Lung (tissue), 16 donors: ENCODE results near the gene SMYD4. TPM values are rescaled to one million over a fixed set of nuclear protein-coding genes. Genes with fewer than 3 reads are reported as not detected.

Experiments
- ATAC-seq: fragments of 200-7000 bp; cut with Tn5 transposase; one replicate; pipeline ENCODE4 v1.9.1; 2020; ENCODE audit warnings: moderate number of reproducible peaks; ENCODE audit not compliant: insufficient read depth, low FRiP score
- DNase-seq, 3 donors: peaks; one replicate each; pipeline ENCODE4 v3.0.0-alpha.2; 2013 to 2017
- H3K27ac ChIP-seq, 2 donors: one replicate each; pipeline ENCODE4 v1.5.1; 2013; ENCODE audit warnings: mild to moderate bottlenecking in 2 of 2, moderate library complexity in 2 of 2, control low read depth in 1 of 2, inconsistent platforms in 1 of 2, low read depth in 1 of 2, low read length in 1 of 2
- H3K27me3 ChIP-seq, 3 donors: one replicate each; pipeline ENCODE4 v1.5.1; 2013; ENCODE audit warnings: low read length in 2 of 3; ENCODE audit not compliant: control insufficient read depth in 3 of 3, insufficient read depth in 3 of 3
- H3K36me3 ChIP-seq, 4 donors: one replicate each; pipeline ENCODE4 v1.5.1; 2013; ENCODE audit warnings: low read length in 4 of 4, mild to moderate bottlenecking in 1 of 4, moderate library complexity in 1 of 4; ENCODE audit not compliant: control insufficient read depth in 4 of 4, insufficient read depth in 4 of 4
- H3K4me1 ChIP-seq, 5 donors: one replicate each; pipeline ENCODE4 v1.5.1; 2013; ENCODE audit warnings: low read length in 5 of 5, mild to moderate bottlenecking in 2 of 5, moderate library complexity in 1 of 5; ENCODE audit not compliant: control insufficient read depth in 5 of 5, insufficient read depth in 5 of 5
- H3K4me3 ChIP-seq: one replicate; pipeline ENCODE4 v1.5.1; 2013; ENCODE audit warnings: mild to moderate bottlenecking, control low read depth, moderate library complexity
- H3K9ac ChIP-seq, 2 donors: one replicate each; pipeline ENCODE4 v1.5.1; 2013; ENCODE audit warnings: low read length in 2 of 2, control low read depth in 1 of 2; ENCODE audit not compliant: insufficient read depth in 1 of 2
- H3K9me3 ChIP-seq, 4 donors: one replicate each; pipeline ENCODE4 v1.5.1; 2013; ENCODE audit warnings: low read length in 3 of 4, mild to moderate bottlenecking in 1 of 4, moderate library complexity in 1 of 4; ENCODE audit not compliant: control insufficient read depth in 4 of 4, insufficient read depth in 3 of 4
- CTCF ChIP-seq: IDR thresholded peaks from 2 replicates; pipeline ENCODE4 v1.5.1; 2012; ENCODE audit warnings: mild to moderate bottlenecking; ENCODE audit errors: control extremely low read depth, extremely low read depth
- whole genome bisulfite sequencing, 2 donors: extraction: QIAGEN DNeasy Blood & Tissue Kit; methylation state at CpG; one replicate each; pipeline ENCODE4 v1.1.7; 2013; 5-methylcytosine and 5-hydroxymethylcytosine counted together
- long read RNA-seq, 5 donors: transcript quantifications; one replicate each; lab custom pipeline, GENCODE V29; 2026
- polyA plus RNA-seq, 2 donors: library from polyadenylated mRNA; stranded (reverse); fragments of 200-250 nt; gene quantifications; one replicate each; pipeline ENCODE4 v1.2.1, GENCODE V29; 2013
- total RNA-seq, 2 donors: library from RNA; depleted of rRNA in 1 of 2; stranded (reverse); fragments of >200 nt in 1 of 2; gene quantifications; one replicate each; pipeline ENCODE4 v1.2.1, GENCODE V29; 2014 to 2021
- donor health status: control.
- donor health status: control.
- donor health status: Bipolar disorder and iron deficiency.
- donor health status: healthy.
- donor health status: DM: yes; HTN: yes; CAD: no.

SMYD4 gene
- total RNA-seq (10 to 100 TPM; 14.7 to 18.2 TPM), polyA plus RNA-seq (1 to 10 TPM; 7.5 to 7.7 TPM)
- long read RNA-seq, donor 1, full-length matches to known transcripts = 3 of 3 reads
- long read RNA-seq, donor 1, partial matches to known transcripts = 0 of 3 reads
- long read RNA-seq, donor 1, other reads (novel, unspliced or antisense) = 0 of 3 reads
- long read RNA-seq, donor 2, full-length matches to known transcripts = 1 of 79 reads
- long read RNA-seq, donor 2, partial matches to known transcripts = 71 of 79 reads
- long read RNA-seq, donor 2, other reads (novel, unspliced or antisense) = 7 of 79 reads
- long read RNA-seq, donor 3, partial matches to known transcripts = 5 of 7 reads
- long read RNA-seq, donor 3, other reads (novel, unspliced or antisense) = 0 of 7 reads
- long read RNA-seq, donor 4 = 0 reads
- long read RNA-seq, donor 5, partial matches to known transcripts = 43 of 67 reads
- long read RNA-seq, donor 5, other reads (novel, unspliced or antisense) = 23 of 67 reads

- no peak for TF ChIP-seq CTCF
- H3K36me3 ChIP-seq = peaks cover 0 to 8% (median 4%) of the 10 kb centered on the region in 4 donors
- peak within 1 kb of the TSS; percentile 66 to 94 for H3K9ac ChIP-seq
- peak; percentile 89 to 96 (median 91) for DNase-seq
- H3K4me1 ChIP-seq = peaks cover 0 to 10% (median 7%) of the 10 kb centered on the region in 5 donors
- no peaks in the 10 kb centered on the region for H3K27me3 ChIP-seq
- H3K4me3 ChIP-seq = peak within 1 kb of the TSS; percentile 79
- peak within 1 kb of the TSS; percentile 81 to 89 for H3K27ac ChIP-seq
- 1 to 2% methylated on average over 69 to 82 of the region's 83 CpGs for WGBS, 2 donors
- peak; percentile 99 for ATAC-seq
- H3K9me3 ChIP-seq = no peaks in the 10 kb centered on the region
These were observed at the start of gene SMYD4, which contains the start of gene RPA1 for GRCh38 chr17:1829592-1830257. TSS of gene SMYD4 (minus strand) at chr17:1829902. CDS start at chr17:1827994, 1,908 bp downstream. TSS of gene RPA1 (plus strand) at chr17:1830005. CDS start at chr17:1830094, 89 bp downstream.

GRCh38 chr17:1878419-1879121 lies 48.9 kb upstream of the SMYD4 start:
- 77 to 88% methylated on average over 17 of the region's 17 CpGs for WGBS, 2 donors
- no peaks in the 10 kb centered on the region for H3K27me3 ChIP-seq
- DNase-seq (no peak), ATAC-seq (no peak)
- no peaks in the 10 kb centered on the region for H3K9me3 ChIP-seq
- peaks cover 20 to 51% (median 42%) of the 10 kb centered on the region in 4 donors for H3K36me3 ChIP-seq
- no peaks in the 10 kb centered on the region for H3K4me1 ChIP-seq
- no peak overlapping the region for H3K4me3 ChIP-seq
- no peak overlapping the region for H3K9ac ChIP-seq
- H3K27ac ChIP-seq = no peak overlapping the region
- no peak for TF ChIP-seq CTCF

GRCh38 chr17:1875597-1875996 lies 45.9 kb upstream of the SMYD4 start:
- Histone ChIP-seq H3K27ac (no peak overlapping the region), H3K4me1 (no peaks in the 10 kb centered on the region), H3K4me3 (no peak overlapping the region), H3K9ac (no peak overlapping the region), H3K9me3 (no peaks in the 10 kb centered on the region), H3K27me3 (no peaks in the 10 kb centered on the region), H3K36me3 (peaks cover 19 to 45% (median 35%) of the 10 kb centered on the region in 4 donors)
- no peak for TF ChIP-seq CTCF
- ATAC-seq (no peak), DNase-seq (no peak)
- WGBS, 2 donors = 87 to 96% methylated on average over 4 of the region's 4 CpGs
